IPS-18a (cell line): ENCODE results near the gene ACOT8.
A peak's percentile ranks its signal among the peaks of the same experiment; 100 is the strongest.

Source experiments
- H3K27ac ChIP-seq: one replicate; pipeline ENCODE4 v1.5.1; 2013; ENCODE audit warnings: low read length
- H3K27me3 ChIP-seq: one replicate; pipeline ENCODE4 v1.6.1; 2013; ENCODE audit warnings: mild to moderate bottlenecking, low read length; ENCODE audit not compliant: control insufficient read depth, insufficient read depth
- H3K36me3 ChIP-seq: one replicate; pipeline ENCODE4 v1.6.1; 2013; ENCODE audit warnings: low read depth, low read length; ENCODE audit not compliant: control insufficient read depth
- H3K4me1 ChIP-seq: one replicate; pipeline ENCODE4 v1.6.1; 2013; ENCODE audit warnings: low read depth, low read length; ENCODE audit not compliant: control insufficient read depth
- H3K4me3 ChIP-seq: one replicate; pipeline ENCODE4 v1.5.1; 2013; ENCODE audit warnings: low read length
- H3K9ac ChIP-seq: one replicate; pipeline ENCODE4 v1.6.1; 2013; ENCODE audit warnings: mild to moderate bottlenecking, low read length, moderate library complexity
- H3K9me3 ChIP-seq: one replicate; pipeline ENCODE4 v1.6.1; 2013; ENCODE audit warnings: low read depth, low read length; ENCODE audit not compliant: control insufficient read depth

Gene ACOT8

GRCh38 chr20:45894797-45895196 lies 37.6 kb upstream of the ACOT8 start:
- peaks cover 32% of the 10 kb centered on the region for H3K36me3 ChIP-seq
- no peaks in the 10 kb centered on the region for H3K9me3 ChIP-seq
- no peaks in the 10 kb centered on the region for H3K4me1 ChIP-seq
- H3K9ac ChIP-seq: no peak overlapping the region
- H3K27me3 ChIP-seq: no peaks in the 10 kb centered on the region
- H3K27ac ChIP-seq: no peak overlapping the region
- no peak overlapping the region for H3K4me3 ChIP-seq

- Histone ChIP-seq H3K27ac (no peak overlapping the region), H3K27me3 (no peaks in the 10 kb centered on the region), H3K9ac (no peak overlapping the region), H3K9me3 (no peaks in the 10 kb centered on the region), H3K4me1 (no peaks in the 10 kb centered on the region), H3K4me3 (no peak overlapping the region), H3K36me3 (peaks cover 26% of the 10 kb centered on the region)
These were observed 36.6 kb upstream of the ACOT8 start for GRCh38 chr20:45893831-45894230.

GRCh38 chr20:45892828-45893500 lies 35.8 kb upstream of the ACOT8 start:
- Histone ChIP-seq H3K27me3 (no peaks in the 10 kb centered on the region), H3K9me3 (no peaks in the 10 kb centered on the region), H3K9ac (no peak overlapping the region), H3K4me3 (no peak overlapping the region), H3K4me1 (no peaks in the 10 kb centered on the region), H3K36me3 (peaks cover 18% of the 10 kb centered on the region), H3K27ac (no peak overlapping the region)

- no peaks in the 10 kb centered on the region for H3K4me1 ChIP-seq
These were observed 35.0 kb upstream of the ACOT8 start for GRCh38 chr20:45892049-45892825.

GRCh38 chr20:45890985-45891983 lies 34.1 kb upstream of the ACOT8 start, which contains the start of the genes CTSA and NEURL2:
Gene CTSA (plus strand): TSS chr20:45891335. CDS start chr20:45891569, 234 bp downstream.
Gene NEURL2 (minus strand): TSS chr20:45891208. CDS start chr20:45890991, 217 bp downstream.
- H3K27me3 ChIP-seq: no peaks in the 10 kb centered on the region
- H3K36me3 ChIP-seq: peaks cover 11% of the 10 kb centered on the region
- H3K9ac ChIP-seq: peak within 1 kb of the TSS; percentile 63
- H3K4me1 ChIP-seq: no peaks in the 10 kb centered on the region
- peak within 1 kb of the TSS; percentile 77 for H3K4me3 ChIP-seq
- no peak within 1 kb of the TSS for H3K27ac ChIP-seq
- no peaks in the 10 kb centered on the region for H3K9me3 ChIP-seq

More at GRCh38 chr20:45892049-45892825, 35.0 kb upstream of the ACOT8 start:
- Histone ChIP-seq H3K9me3 (no peaks in the 10 kb centered on the region), H3K4me3 (peak overlapping the region; percentile 77), H3K27ac (no peak overlapping the region), H3K9ac (peak overlapping the region; percentile 63), H3K27me3 (no peaks in the 10 kb centered on the region), H3K36me3 (peaks cover 12% of the 10 kb centered on the region)

- Histone ChIP-seq H3K27me3 (no peaks in the 10 kb centered on the region), H3K36me3 (peaks cover 13% of the 10 kb centered on the region), H3K27ac (no peak overlapping the region), H3K9me3 (no peaks in the 10 kb centered on the region), H3K4me3 (peak overlapping the region; percentile 77), H3K4me1 (no peaks in the 10 kb centered on the region), H3K9ac (peak overlapping the region; percentile 63)
These were observed 33.1 kb upstream of the ACOT8 start for GRCh38 chr20:45890077-45890984.

- Histone ChIP-seq H3K27ac (no peak overlapping the region), H3K9ac (no peak overlapping the region), H3K36me3 (peaks cover 10% of the 10 kb centered on the region), H3K9me3 (no peaks in the 10 kb centered on the region), H3K27me3 (no peaks in the 10 kb centered on the region), H3K4me1 (no peaks in the 10 kb centered on the region), H3K4me3 (no peak overlapping the region)
These were observed 31.5 kb upstream of the ACOT8 start for GRCh38 chr20:45888681-45889080.

GRCh38 chr20:45887346-45887715 lies 30.1 kb upstream of the ACOT8 start, which contains the start of gene SPATA25:
Gene SPATA25 (minus strand): TSS chr20:45887622. CDS start chr20:45887590, 32 bp downstream.
- no peak within 1 kb of the TSS for H3K4me3 ChIP-seq
- H3K36me3 ChIP-seq: peaks cover 23% of the 10 kb centered on the region
- H3K4me1 ChIP-seq: no peaks in the 10 kb centered on the region
- H3K9ac ChIP-seq: no peak within 1 kb of the TSS
- no peaks in the 10 kb centered on the region for H3K9me3 ChIP-seq
- H3K27me3 ChIP-seq: no peaks in the 10 kb centered on the region
- no peak within 1 kb of the TSS for H3K27ac ChIP-seq

GRCh38 chr20:45886590-45887345 lies 29.6 kb upstream of the ACOT8 start:
- Histone ChIP-seq H3K9ac (no peak overlapping the region), H3K36me3 (peaks cover 23% of the 10 kb centered on the region), H3K4me3 (no peak overlapping the region), H3K27me3 (no peaks in the 10 kb centered on the region), H3K4me1 (no peaks in the 10 kb centered on the region), H3K9me3 (no peaks in the 10 kb centered on the region), H3K27ac (no peak overlapping the region)

GRCh38 chr20:45883100-45883469 lies 25.9 kb upstream of the ACOT8 start:
- Histone ChIP-seq H3K9me3 (no peaks in the 10 kb centered on the region), H3K27me3 (no peaks in the 10 kb centered on the region), H3K4me3 (no peak overlapping the region), H3K27ac (no peak overlapping the region), H3K36me3 (peaks cover 27% of the 10 kb centered on the region), H3K9ac (no peak overlapping the region), H3K4me1 (no peaks in the 10 kb centered on the region)
